GM21367 (cell line): Measurements from ENCODE around the gene ACP4.

Experiments
- ATAC-seq: cut with Tn5 transposase; IDR thresholded peaks from one replicate; pipeline ENCODE4 v1.9.1; 2021; ENCODE audit not compliant: unreplicated experiment

The ACP4 gene

DNA sequence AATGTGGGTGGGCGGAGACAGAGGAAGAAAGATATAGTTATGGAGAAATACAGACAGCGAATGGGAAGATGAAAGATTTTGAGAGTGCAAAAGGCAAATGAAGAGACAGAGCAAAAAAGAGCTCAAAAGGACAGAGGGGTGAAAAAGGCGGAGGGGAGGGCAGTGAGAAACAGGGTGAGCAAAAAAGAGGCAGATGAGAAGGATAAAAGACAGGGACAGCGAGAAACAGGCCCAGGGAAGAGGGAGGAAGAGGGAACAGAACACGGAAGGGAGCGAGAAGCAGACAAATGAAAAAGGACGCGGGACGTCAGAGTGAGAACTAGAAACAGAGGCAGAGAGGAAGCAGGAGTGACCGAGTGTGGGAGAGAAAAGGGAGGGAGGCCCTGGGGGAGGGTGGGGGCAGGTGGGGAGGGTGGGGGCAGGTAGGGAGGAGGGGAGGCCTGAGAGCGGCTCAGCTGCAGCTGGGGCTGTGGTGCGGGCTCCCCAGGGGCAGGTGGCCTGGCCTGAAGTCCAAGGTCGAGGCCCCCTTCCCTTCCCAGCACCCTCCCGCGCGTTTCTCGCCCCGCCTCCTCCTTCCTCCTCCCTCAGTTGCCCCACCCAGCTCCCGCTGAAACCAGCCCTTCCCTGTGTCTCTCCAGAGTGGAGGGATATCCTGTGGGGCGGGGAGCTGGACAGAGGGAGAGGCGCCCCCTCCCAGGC, 30.5 kb downstream of the ACP4 start:
- ATAC-seq, result no peak

DNA sequence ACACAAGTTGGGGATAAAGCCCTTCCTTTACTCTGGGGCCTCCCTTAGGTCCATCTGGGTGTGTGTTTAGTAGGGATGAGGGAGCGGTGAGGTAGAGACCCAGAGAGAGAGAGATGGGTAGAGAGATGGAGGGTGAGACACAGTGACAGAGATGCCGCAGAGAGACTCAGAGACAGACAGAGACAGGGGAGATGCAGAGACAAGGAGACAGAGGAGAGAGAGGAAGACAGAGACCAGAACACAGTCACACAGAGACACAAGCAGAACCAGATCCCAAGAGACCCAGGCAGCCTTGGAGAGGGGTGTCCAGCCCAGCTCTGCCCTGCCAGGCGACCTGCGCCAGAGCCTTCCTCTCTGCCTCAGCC, 31.0 kb downstream of the ACP4 start:
- no peak for ATAC-seq

GRCh38 chr19:50821622-50822021, 31.4 kb downstream of the ACP4 start:
- no peak for ATAC-seq

DNA sequence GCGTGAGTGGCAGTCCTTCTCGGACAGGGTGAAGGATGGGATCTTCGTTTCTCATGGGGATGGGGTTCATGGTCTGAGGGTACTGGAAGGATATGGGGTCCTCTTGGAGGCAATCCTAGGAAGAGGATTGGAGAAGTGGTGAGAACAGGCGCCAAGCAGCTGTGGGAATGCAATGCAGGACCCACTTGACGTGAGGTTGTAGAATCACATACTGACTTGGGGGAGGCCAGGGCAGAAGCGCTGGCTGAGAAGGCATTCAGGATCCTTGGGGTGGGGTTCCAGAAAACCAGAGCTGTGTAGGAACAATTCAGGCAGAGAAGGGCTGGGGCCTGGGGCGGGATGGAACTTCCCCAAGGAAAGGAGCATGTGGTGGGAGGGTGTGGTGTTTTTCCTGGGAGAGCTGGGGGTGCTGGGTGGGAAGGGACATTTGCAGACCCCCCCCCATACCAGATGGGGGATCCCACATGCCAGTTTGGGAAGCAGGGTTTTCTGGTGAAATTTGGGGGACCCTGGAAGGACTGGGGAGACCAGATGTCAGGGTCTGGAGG, 32.5 kb downstream of the ACP4 start:
- ATAC-seq, result no peak

GRCh38 chr19:50823389-50824042, 33.3 kb downstream of the ACP4 start, which contains the start of gene KLK1:
KLK1 (minus strand) TSS chr19:50823787; CDS start chr19:50823748, 39 bp downstream.
- no peak for ATAC-seq

DNA sequence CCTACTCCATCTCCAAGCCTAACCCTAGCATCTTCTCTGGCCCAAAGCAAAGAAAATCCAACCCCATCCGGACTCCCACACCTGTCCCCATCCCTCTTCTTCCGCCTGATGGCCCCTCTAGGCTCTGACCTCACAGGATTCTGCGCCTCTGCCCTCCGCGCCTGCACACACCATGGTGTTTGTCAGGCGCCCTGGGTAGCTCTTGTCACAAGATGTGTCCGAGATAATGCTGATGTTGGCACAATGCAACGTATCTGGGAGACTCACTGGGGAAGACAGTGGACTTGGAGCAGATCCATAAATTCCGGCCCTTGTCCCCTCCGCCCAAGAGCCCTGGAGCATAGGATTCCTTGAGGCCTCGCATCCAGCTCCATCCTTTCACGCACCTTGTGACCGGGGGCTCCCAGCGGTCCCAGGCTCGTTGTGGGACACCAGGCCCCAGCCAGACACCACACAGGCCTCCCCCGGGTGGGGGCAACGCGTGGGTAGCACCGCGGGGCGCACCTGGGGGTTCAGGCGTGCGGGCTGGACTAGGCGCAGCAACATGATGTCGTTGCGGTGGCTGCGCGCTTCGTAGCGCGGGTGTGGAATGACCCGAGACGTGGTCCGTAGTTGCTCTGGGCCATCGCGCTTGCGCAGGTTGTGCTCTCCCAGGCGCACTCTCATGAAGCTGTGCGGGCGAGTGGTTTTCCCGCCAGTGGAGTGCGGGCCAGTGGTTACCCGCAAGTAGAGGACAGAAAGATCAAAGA, 36.5 kb downstream of the ACP4 start:
- no peak for ATAC-seq

GRCh38 chr19:50827476-50827875, 37.3 kb downstream of the ACP4 start:
- no peak for ATAC-seq

GRCh38 chr19:50829801-50830200, 39.6 kb downstream of the ACP4 start:
- no peak for ATAC-seq

GRCh38 chr19:50830266-50831025, 40.2 kb downstream of the ACP4 start:
- ATAC-seq, result no peak

DNA sequence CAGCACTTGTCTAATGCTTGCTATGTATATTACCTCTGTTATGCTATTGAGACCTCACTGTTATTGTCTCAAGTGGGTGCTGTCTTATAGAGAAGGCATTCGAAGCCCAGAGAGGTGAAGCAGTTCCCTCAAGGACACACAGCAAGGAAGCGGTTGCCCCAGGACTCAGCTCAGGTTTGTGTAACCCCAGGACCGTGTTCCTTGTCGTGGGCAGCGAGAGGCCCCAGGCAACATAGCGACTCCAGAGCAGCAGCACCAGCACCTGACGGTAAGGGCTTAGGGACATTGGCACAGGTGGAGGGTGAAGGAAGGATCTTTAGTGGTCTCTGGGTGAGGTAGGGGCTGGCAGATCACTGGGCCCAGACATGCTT, 40.8 kb downstream of the ACP4 start:
- ATAC-seq, result no peak

DNA sequence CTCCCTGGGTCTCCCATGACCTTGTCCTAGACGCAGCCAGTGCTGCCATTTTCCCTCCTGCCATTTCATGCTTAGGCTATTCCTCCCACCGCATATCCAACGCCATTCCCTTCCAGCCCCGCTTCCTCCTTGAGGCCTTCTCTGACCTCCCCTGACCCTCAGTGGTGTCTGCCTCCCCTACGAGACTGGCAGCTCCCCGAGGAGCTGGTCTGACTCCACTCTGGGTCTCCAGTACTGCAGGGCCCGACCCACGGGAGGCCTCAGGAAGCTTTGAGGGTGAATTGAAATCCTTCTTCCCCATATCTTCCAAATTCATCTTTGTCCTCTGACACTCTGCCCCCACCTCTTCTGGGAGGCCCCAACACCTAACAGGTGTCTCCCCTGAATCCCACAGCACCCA, 42.5 kb downstream of the ACP4 start:
- ATAC-seq, result no peak

DNA sequence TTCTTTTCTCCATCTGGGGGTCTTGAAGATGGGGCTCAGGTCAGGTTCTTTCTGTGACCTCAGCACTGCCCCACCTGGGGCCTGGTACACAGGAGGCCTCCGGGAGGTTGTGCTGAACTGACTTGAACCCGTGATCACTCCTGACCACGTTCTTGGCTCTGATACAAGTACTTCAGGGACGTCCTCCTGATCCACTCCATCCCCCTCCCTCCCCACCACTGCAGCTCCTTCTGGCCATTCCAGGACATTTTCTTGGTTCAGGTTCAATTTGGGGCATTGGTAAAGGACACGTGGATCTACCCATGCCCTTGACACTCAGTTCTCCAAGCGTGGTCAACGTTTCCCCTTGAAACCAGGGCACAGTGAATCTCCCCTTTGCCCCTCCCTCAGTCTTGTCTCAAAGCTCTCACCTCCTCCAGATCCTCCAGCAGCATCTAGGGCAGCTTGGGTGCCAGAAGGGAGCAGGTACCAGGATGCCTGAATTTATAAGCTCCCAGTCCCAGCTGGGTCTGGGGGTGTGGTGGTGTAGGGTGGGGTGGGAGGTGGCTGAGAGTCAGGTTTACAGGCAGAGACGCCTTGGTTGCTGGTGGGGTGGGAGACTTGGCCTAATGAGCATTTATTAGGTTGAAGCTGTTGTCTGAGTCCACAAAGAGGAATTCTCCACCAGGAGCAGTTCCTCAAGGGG, 43.0 kb downstream of the ACP4 start, which contains the start of gene KLK15:
KLK15 (minus strand) TSS at position 458 of the 685 bp plus-strand sequence. CDS start 2,082 bp downstream, outside the sequence.
- no peak for ATAC-seq

DNA sequence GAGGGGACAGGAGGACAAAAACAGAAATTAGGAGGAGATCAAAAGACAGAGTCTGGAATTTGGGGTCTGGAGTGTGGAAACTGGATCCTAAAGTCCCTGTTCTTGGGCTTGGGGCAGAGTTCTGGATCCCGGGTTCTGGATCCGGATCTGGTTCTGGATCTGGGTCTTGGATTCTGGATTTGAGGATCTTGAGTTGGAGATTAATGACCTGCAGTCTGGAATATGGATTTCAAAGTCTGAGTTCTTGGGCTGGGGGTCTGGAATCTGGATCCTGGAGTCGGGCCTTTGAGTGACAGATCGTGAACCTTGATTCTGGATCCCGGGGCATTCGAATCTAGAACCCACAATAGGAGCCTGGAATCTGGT, 43.6 kb downstream of the ACP4 start:
- ATAC-seq, result no peak

DNA sequence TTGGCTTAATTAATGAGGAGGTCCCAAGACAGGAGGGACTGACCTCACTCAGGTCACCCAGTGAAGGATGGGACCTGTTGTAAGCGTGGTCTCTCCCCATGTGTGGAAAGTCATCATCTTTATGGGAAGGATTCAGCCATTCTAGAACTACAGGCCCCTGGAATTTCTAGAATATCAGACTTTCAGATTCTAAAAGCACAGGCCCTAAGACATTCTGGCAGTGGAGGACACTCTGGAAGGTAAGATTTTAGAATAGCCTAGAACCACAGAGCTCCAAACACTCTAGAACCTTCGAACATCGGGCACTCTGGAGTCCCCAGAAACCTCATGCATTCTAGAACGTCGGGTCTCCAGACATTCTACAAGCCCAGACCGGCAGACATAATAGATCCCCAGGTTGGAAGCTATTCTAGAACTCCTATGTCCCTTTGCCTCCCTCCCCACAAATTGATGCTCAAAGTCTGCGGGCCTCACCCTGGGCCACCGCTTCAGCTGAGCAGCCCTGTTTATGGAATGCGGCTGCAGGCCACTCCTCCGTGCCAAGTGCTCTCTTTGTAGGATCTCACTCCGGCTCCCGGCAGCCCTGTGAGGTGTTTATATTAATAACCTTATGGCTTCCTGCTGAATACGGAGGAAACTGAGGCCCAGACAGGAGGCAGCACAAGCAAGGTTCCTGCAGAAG, 45.0 kb downstream of the ACP4 start:
- ATAC-seq, result no peak

DNA sequence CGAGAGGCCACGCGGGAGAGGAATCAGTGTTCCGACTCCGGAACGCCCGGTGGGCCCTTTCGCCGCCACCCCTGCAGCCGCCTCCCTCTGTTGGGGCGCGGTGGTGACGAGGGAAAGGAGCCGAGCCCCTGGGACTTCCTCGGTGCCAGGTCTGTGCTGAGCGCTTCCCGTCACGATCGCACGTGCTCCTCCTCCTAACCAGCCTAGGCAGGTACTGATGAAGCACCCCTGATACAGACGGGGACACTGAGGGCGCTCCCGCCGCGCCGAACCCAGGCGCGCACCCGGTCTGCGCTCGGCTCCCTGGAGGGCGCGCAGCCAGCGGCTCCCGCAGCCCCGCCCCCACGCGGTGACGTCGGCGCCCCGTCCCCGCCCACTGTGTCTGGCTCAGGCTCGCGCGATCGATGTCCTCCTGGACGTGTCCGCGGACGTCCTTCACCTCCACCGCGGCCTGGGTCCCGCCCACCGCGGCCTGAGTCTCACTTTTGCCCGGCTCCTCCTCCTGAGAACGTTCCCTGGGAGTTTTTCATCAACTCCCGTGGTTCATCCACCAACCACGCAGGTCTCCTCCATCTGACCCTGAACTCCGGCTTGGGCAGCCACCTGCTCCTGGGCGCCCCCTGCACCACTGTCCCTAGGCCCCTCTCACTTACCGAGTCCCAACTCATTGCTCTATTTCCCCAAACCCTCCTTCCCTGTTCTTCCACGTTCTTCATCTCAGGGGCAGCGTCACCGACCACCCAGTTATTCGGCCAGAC, 45.7 kb downstream of the ACP4 start:
- peak; percentile 87 for ATAC-seq

GRCh38 chr19:50836543-50837195, 46.5 kb downstream of the ACP4 start:
- ATAC-seq, result no peak

GRCh38 chr19:50837300-50837699, 47.1 kb downstream of the ACP4 start:
- no peak for ATAC-seq

GRCh38 chr19:50838239-50838638, 48.0 kb downstream of the ACP4 start:
- ATAC-seq, result no peak
